Loucy (cell line): ENCODE data around the gene EPSTI1.

Experiments
- H2AFZ ChIP-seq: fragments of 200-600 bp; sonication (generic); 2 replicates; pipeline ENCODE4 v1.6.0; 2016; ENCODE audit warnings: antibody characterized with exemption, mild to moderate bottlenecking, low read length, moderate library complexity
- H3F3A ChIP-seq: fragments of 200-600 bp; 2 replicates; pipeline ENCODE4 v1.6.0; 2016; ENCODE audit warnings: antibody characterized with exemption, low read depth, mild to moderate bottlenecking
- H3K27me3 ChIP-seq: fragments of 200-600 bp; sonication (generic); 2 replicates; pipeline ENCODE4 v1.6.1; 2014; ENCODE audit warnings: low read length, mild to moderate bottlenecking; ENCODE audit not compliant: insufficient read depth, poor library complexity, severe bottlenecking
- H3K36me3 ChIP-seq: fragments of 200-600 bp; sonication (generic); 2 replicates; pipeline ENCODE4 v1.6.1; 2016; ENCODE audit warnings: low read length; ENCODE audit not compliant: insufficient read depth
- H3K4me1 ChIP-seq: fragments of 200-600 bp; sonication (generic); 2 replicates; pipeline ENCODE4 v1.5.1; 2014; ENCODE audit warnings: low read length, mild to moderate bottlenecking; ENCODE audit not compliant: insufficient read depth, poor library complexity, severe bottlenecking
- H3K4me2 ChIP-seq: fragments of 200-600 bp; sonication (generic); 2 replicates; pipeline ENCODE4 v1.6.0; 2014; ENCODE audit warnings: antibody characterized with exemption, low read length, low read depth, mild to moderate bottlenecking; ENCODE audit not compliant: poor library complexity, severe bottlenecking
- H3K4me3 ChIP-seq: fragments of 200-600 bp; sonication (generic); 2 replicates; pipeline ENCODE4 v1.5.1; 2014; ENCODE audit warnings: low read length, mild to moderate bottlenecking, mixed read lengths; ENCODE audit not compliant: poor library complexity, severe bottlenecking
- H3K79me2 ChIP-seq: fragments of 200-600 bp; sonication (generic); 2 replicates; pipeline ENCODE4 v1.6.1; 2014; ENCODE audit warnings: low read length; ENCODE audit not compliant: insufficient read depth
- H3K9ac ChIP-seq: fragments of 200-600 bp; sonication (generic); 2 replicates; pipeline ENCODE4 v1.6.0; 2014; ENCODE audit warnings: mild to moderate bottlenecking, low read depth, low read length, moderate library complexity; ENCODE audit not compliant: poor library complexity, severe bottlenecking
- H3K9me2 ChIP-seq: fragments of 200-600 bp; sonication (generic); replicated peaks from 2 replicates; pipeline ENCODE4 v1.6.1; 2016; ENCODE audit warnings: low read depth, low read length, mixed read lengths
- H3K9me3 ChIP-seq: fragments of 200-600 bp; sonication (generic); 2 replicates; pipeline ENCODE4 v1.6.1; 2014; ENCODE audit warnings: mild to moderate bottlenecking, antibody characterized with exemption, low read length, low read depth; ENCODE audit not compliant: insufficient read depth
- H4K20me1 ChIP-seq: fragments of 200-600 bp; sonication (generic); 2 replicates; pipeline ENCODE4 v1.6.0; 2014; ENCODE audit warnings: antibody characterized with exemption, low read length, mild to moderate bottlenecking; ENCODE audit not compliant: insufficient read depth, poor library complexity, severe bottlenecking
- EZH2phosphoT487 ChIP-seq: fragments of 200-600 bp; IDR thresholded peaks from 2 replicates; pipeline ENCODE4 v1.6.1; 2018; ENCODE audit warnings: antibody characterized with exemption, mild to moderate bottlenecking, moderate library complexity, borderline replicate concordance
- TF ChIP-seq, protein P1 (sequence below): fragments of 200-600 bp; sonication (generic); conservative IDR thresholded peaks from 2 replicates; pipeline ENCODE4 v1.5.1; 2014; ENCODE audit warnings: mild to moderate bottlenecking, antibody characterized with exemption, low read length

The EPSTI1 gene

DNA sequence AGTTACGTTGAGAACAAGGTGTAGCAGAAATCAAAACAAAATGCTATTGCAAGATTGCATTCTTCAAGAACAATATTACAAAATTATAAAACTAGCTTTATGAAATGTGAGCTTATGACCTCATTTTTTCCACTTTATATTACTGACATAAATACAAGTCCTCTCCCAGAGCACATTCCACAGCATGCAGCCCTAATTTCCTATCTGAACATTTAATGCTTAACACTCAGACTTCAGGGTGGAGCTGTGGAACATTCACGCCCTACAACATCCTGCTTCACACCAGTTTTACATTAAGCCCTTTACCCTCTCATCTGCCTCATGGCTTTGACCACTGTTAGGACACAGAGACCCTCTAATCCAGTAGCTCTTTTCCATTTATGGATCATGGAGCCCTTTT is 65.5 kb downstream of the EPSTI1 start:
- H3K9me3 ChIP-seq: no peaks in the 10 kb centered on the region
- no peak overlapping the region for H3K4me2 ChIP-seq
- H3K4me1 ChIP-seq: no peaks in the 10 kb centered on the region
- TF ChIP-seq, protein P1, sequence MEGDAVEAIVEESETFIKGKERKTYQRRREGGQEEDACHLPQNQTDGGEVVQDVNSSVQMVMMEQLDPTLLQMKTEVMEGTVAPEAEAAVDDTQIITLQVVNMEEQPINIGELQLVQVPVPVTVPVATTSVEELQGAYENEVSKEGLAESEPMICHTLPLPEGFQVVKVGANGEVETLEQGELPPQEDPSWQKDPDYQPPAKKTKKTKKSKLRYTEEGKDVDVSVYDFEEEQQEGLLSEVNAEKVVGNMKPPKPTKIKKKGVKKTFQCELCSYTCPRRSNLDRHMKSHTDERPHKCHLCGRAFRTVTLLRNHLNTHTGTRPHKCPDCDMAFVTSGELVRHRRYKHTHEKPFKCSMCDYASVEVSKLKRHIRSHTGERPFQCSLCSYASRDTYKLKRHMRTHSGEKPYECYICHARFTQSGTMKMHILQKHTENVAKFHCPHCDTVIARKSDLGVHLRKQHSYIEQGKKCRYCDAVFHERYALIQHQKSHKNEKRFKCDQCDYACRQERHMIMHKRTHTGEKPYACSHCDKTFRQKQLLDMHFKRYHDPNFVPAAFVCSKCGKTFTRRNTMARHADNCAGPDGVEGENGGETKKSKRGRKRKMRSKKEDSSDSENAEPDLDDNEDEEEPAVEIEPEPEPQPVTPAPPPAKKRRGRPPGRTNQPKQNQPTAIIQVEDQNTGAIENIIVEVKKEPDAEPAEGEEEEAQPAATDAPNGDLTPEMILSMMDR: no peak
- TF ChIP-seq EZH2phosphoT487: no peak
- no peak overlapping the region for H2AFZ ChIP-seq
- no peaks in the 10 kb centered on the region; the same call in none of the 2 replicates for H3K36me3 ChIP-seq
- no peaks in the 10 kb centered on the region for H4K20me1 ChIP-seq
- H3K4me3 ChIP-seq: no peak overlapping the region
- H3K9me2 ChIP-seq: no peaks in the 10 kb centered on the region
- H3F3A ChIP-seq: no peaks in the 10 kb centered on the region
- H3K27me3 ChIP-seq: no peaks in the 10 kb centered on the region
- no peaks in the 10 kb centered on the region for H3K79me2 ChIP-seq
- no peak overlapping the region for H3K9ac ChIP-seq

DNA sequence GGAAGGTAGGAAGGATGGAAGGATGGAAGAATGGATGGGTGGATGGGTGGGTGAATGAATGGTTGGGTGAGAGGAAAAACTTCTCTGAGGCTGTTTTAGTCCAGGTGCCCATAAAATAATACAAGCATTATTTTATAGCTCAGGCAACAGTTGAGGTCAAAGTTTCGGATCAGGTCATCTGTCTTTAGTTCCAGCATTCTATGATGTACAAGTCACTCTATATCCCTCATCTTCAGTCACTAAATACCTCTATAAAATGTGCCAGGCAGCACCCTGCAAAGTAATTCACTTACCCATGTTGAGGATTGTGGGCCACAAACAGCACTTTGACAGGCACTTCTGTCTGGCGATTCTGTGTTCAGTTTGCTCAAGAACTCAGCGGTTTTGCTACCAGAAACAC is 66.0 kb downstream of the EPSTI1 start:
- Histone ChIP-seq H3K4me2 (no peak overlapping the region), H3K4me3 (no peak overlapping the region), H3K9ac (no peak overlapping the region), H3F3A (no peaks in the 10 kb centered on the region), H3K9me2 (no peaks in the 10 kb centered on the region), H3K79me2 (no peaks in the 10 kb centered on the region), H4K20me1 (no peaks in the 10 kb centered on the region), H3K36me3 (no peaks in the 10 kb centered on the region; the same call in none of the 2 replicates), H2AFZ (no peak overlapping the region), H3K4me1 (no peaks in the 10 kb centered on the region), H3K27me3 (no peaks in the 10 kb centered on the region), H3K9me3 (no peaks in the 10 kb centered on the region)
- TF ChIP-seq, protein P1: no peak
- TF ChIP-seq EZH2phosphoT487: no peak

DNA sequence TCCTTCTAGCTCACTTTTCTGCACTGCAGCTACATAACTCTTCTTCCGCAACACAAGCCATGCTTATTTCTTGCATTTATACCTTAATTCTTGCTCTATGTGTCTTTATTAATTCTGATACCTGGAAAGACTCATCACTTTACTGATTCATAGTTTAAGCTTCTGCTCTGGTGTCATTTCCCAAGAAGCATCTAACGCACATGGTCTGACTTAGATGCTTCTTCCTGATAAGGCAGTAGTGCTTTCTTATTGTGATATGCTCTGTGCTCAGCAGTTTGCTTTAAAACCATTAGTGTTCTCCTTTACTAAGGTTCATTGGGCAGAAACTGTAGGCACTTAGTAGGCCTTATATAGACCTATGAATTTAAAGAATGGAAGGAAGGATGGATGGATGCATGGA is 66.4 kb downstream of the EPSTI1 start:
- no peaks in the 10 kb centered on the region for H3F3A ChIP-seq
- no peak overlapping the region for H3K4me3 ChIP-seq
- TF ChIP-seq, protein P1: no peak
- TF ChIP-seq EZH2phosphoT487: no peak
- H3K9me2 ChIP-seq: no peaks in the 10 kb centered on the region
- no peaks in the 10 kb centered on the region for H3K4me1 ChIP-seq
- H3K4me2 ChIP-seq: no peak overlapping the region
- no peaks in the 10 kb centered on the region; the same call in none of the 2 replicates for H3K36me3 ChIP-seq
- H3K79me2 ChIP-seq: no peaks in the 10 kb centered on the region
- no peaks in the 10 kb centered on the region for H3K27me3 ChIP-seq
- H2AFZ ChIP-seq: no peak overlapping the region
- no peak overlapping the region for H3K9ac ChIP-seq
- no peaks in the 10 kb centered on the region for H4K20me1 ChIP-seq
- H3K9me3 ChIP-seq: no peaks in the 10 kb centered on the region
